Esophagus (tissue), 2 donors: ENCODE results near the gene ADNP2. TPM values are rescaled to one million over a fixed set of nuclear protein-coding genes. Genes with fewer than 3 reads are reported as not detected.

Source experiments
- H3K27ac ChIP-seq, 2 donors: one replicate each; pipeline ENCODE4 v1.5.1; 2013; ENCODE audit warnings: low read depth in 2 of 2, mild to moderate bottlenecking in 2 of 2, inconsistent platforms in 1 of 2, low read length in 1 of 2, moderate library complexity in 1 of 2
- H3K27me3 ChIP-seq, 2 donors: one replicate each; pipeline ENCODE4 v1.6.1; 2013; ENCODE audit warnings: low read length in 2 of 2, control low read depth in 1 of 2, mild to moderate bottlenecking in 1 of 2; ENCODE audit not compliant: insufficient read depth in 2 of 2, control insufficient read depth in 1 of 2
- H3K36me3 ChIP-seq, 2 donors: one replicate each; pipeline ENCODE4 v1.6.1; 2013; ENCODE audit warnings: low read length in 1 of 2; ENCODE audit not compliant: control insufficient read depth in 2 of 2, insufficient read depth in 2 of 2
- H3K4me1 ChIP-seq, 2 donors: one replicate each; pipeline ENCODE4 v1.6.1; 2013; ENCODE audit warnings: low read length in 1 of 2; ENCODE audit not compliant: control insufficient read depth in 2 of 2, insufficient read depth in 2 of 2
- H3K4me3 ChIP-seq, 2 donors: one replicate each; pipeline ENCODE4 v1.5.1; 2013; ENCODE audit warnings: low read length in 2 of 2, mild to moderate bottlenecking in 2 of 2, low read depth in 1 of 2, moderate library complexity in 1 of 2
- H3K9me3 ChIP-seq, 2 donors: one replicate each; pipeline ENCODE4 v1.6.1; 2013; ENCODE audit warnings: mild to moderate bottlenecking in 2 of 2, low read depth in 1 of 2, low read length in 1 of 2, moderate library complexity in 1 of 2; ENCODE audit not compliant: control insufficient read depth in 2 of 2, insufficient read depth in 1 of 2
- WGBS, 2 donors: extraction: QIAGEN DNeasy Blood & Tissue Kit; methylation state at CpG; one replicate each; pipeline ENCODE4 v1.1.7; 2013; 5-methylcytosine and 5-hydroxymethylcytosine counted together
- polyA plus RNA-seq, 2 donors: library from polyadenylated mRNA; stranded (reverse); fragments of 200-250 nt; gene quantifications; one replicate each; pipeline ENCODE4 v1.2.3, GENCODE V29; 2013
- donor health status: healthy with polysubstance abuse.
- donor health status: Bipolar disorder and iron deficiency.

ADNP2 gene
- polyA plus RNA-seq, 2 donors = 4.6 to 6.2 TPM

DNA sequence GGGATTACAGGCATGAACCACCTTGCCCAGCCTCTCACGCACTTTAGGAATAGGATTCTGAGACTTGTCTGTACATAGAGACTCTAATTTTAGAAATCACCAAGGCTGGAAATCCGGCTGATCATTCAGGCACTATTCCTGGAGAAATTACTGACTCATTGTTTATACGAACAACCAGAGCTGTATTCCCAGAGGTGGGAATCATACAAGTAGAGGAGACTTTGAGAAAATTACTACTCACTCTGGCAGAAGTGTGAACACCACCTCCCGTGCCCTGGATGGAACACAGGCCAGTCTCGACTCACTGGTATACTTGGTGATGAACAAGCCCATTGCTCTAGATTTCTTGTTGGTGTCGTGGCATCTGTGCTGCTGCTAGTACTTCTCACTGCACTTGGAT, 5.8 kb upstream of the ADNP2 start:
- peaks cover 0 to 2% of the 10 kb centered on the region in 2 donors for H3K4me1 ChIP-seq
- H3K4me3 ChIP-seq = no peak overlapping the region
- WGBS, 2 donors = 53 to 64% methylated on average over 6 of the region's 6 CpGs
- H3K36me3 ChIP-seq = no peaks in the 10 kb centered on the region
- no peaks in the 10 kb centered on the region for H3K27me3 ChIP-seq
- H3K9me3 ChIP-seq = no peaks in the 10 kb centered on the region
- H3K27ac ChIP-seq = peak overlapping the region in 1 of 2 donors; percentile 17

DNA sequence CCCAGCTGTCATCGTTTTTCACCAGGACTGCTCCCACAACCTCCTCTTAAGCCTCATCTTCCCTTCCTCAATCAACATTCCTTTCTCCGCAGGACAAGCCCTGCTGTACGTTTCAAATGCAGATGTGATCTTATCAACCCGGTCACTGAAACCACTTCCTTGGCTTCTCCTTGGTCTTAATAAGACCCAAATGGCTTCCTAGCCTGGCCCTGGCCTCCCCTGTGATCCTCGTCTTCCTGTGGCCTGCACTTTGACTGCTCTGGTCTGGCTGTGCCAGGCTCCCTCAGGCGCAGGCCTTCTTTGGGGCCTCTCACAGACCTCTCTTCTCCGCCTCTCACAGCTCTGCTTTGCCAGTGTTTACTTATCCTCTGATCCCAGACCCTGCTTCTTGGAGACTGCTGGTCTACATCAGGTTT, 4.7 kb upstream of the ADNP2 start:
- Histone ChIP-seq H3K27ac (peak overlapping the region in 1 of 2 donors; percentile 8), H3K4me3 (no peak overlapping the region), H3K27me3 (no peaks in the 10 kb centered on the region), H3K9me3 (peaks cover 0 to 2% of the 10 kb centered on the region in 2 donors), H3K36me3 (no peaks in the 10 kb centered on the region), H3K4me1 (peaks cover 0 to 2% of the 10 kb centered on the region in 2 donors)
- WGBS, 2 donors = 56 to 60% methylated on average over 7 of the region's 7 CpGs

DNA sequence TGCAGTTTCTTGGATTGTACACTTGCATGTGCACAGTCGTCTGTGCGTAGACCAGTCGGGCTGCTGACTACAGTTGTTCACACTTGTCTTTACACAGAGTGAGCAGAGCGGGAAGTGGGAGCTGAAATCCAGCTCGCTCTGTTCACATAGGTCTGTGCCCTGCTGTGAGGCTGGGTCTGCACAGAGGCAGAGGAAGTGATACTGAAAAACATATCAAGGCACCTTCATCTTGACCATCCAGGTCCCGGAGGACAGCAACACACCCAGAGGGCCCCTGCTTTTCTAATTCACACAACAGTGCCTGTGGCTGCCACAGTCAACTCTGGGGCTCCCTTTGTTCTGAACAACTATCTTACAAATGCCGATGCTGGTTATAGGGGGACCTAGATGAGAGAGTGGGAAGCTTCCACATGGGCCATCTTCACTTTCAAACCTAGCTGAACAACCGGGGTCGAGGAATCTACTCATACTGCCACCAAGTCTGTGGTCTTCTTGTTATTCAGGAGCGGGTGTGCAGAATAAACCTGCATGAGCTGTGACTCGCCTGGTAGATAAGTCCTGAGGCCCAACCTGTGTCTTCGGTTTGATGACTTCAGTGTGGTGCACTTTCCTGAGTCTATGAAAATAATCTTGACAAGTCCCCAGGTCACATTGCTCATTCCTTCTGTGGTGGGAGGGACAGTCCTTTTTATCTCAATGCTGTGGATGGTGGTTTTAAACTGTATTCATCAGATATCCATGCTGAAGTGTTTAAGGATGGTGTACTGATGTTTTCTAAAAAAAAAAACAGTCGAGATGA, 3.5 kb upstream of the ADNP2 start:
- Histone ChIP-seq H3K27ac (no peak overlapping the region), H3K27me3 (no peaks in the 10 kb centered on the region), H3K9me3 (peaks cover 0 to 2% of the 10 kb centered on the region in 2 donors), H3K4me1 (peaks cover 2% of the 10 kb centered on the region in 2 donors), H3K36me3 (no peaks in the 10 kb centered on the region), H3K4me3 (no peak overlapping the region)
- WGBS, 2 donors = 81 to 84% methylated on average over 13 of the region's 13 CpGs

DNA sequence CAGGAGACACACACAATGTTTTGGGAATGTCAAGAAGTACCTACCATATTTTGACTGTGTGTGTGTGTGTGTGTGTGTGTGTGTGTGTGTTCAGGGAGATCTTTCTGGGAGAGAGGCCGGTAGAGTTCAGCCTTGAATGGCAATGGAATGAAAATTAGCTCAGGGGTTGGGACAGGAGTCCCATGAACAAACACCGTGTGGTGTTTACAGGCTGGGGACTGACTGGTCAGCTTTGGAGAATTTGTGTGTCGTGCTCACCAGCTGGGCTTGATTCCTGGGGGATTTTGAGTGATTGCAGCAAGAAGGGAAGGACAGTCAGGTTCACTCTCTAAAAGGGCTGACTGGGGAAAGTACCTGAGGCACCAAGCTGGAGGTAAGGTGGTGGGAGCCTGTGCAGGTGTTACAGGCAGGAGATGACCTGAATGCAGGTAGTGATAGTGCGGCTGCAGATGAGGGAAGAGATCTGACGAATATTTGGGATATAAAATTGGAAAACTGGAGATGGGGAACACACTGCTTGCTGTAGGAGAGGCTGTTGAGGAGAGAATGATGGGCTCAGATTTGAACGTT, 2.5 kb upstream of the ADNP2 start:
- 39 to 58% methylated on average over 6 of the region's 6 CpGs for WGBS, 2 donors
- Histone ChIP-seq H3K36me3 (no peaks in the 10 kb centered on the region), H3K27ac (peak overlapping the region in 1 of 2 donors; percentile 19), H3K9me3 (peaks cover 0 to 2% of the 10 kb centered on the region in 2 donors), H3K27me3 (no peaks in the 10 kb centered on the region), H3K4me3 (no peak overlapping the region), H3K4me1 (peaks cover 2% of the 10 kb centered on the region in 2 donors)

DNA sequence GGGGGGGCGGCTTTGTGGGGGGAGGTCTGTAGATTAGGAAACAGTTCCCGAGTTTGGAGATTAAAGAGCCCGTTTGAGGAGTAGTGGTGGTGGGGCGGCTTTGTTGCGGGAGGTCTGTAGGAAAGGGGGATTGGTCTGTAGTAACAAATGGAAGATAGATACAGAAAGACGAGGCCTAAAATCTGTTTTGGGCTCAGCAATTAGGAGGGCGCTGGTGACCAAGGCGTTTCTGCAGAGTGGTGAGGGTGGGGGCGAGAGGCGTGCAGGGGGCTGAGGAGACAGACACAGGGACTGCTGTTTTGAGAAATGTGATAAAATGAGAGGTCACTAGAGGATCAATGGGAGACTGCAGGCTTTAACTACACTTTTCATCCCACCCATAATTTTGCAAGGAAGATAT, 1.6 kb upstream of the ADNP2 start:
- no peaks in the 10 kb centered on the region for H3K36me3 ChIP-seq
- H3K27ac ChIP-seq = peak overlapping the region in 1 of 2 donors; percentile 40
- H3K4me3 ChIP-seq = no peak overlapping the region
- H3K4me1 ChIP-seq = peaks cover 2% of the 10 kb centered on the region in 2 donors
- H3K9me3 ChIP-seq = peaks cover 0 to 2% of the 10 kb centered on the region in 2 donors
- no peaks in the 10 kb centered on the region for H3K27me3 ChIP-seq
- 72 to 74% methylated on average over 10 of the region's 10 CpGs for WGBS, 2 donors

DNA sequence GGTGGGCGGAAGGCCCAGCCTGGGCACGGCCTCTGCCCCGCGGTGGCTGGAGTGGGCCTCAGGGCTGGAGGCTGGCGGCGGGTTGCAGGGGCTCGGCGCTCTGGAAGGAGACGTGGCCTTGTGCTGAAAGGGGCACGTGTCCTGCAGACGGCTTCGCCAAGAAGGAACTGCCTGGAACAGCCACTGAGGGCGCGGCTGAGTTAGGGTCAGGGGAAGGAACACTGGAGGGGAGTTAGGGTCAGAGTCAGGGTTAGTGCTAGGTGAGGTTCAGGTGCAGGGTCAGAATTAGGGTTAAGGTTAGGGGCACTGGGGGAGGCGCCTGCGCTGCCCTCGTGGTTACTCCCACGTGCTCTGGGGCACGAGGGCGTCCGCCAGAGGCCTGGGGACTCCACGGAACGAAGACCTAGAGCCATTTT, 933 bp upstream of the ADNP2 start:
- Histone ChIP-seq H3K9me3 (peaks cover 0 to 2% of the 10 kb centered on the region in 2 donors), H3K27me3 (no peaks in the 10 kb centered on the region), H3K36me3 (no peaks in the 10 kb centered on the region), H3K27ac (peak overlapping the region in 1 of 2 donors; percentile 58), H3K4me1 (peaks cover 2% of the 10 kb centered on the region in 2 donors), H3K4me3 (no peak overlapping the region)
- 92 to 95% methylated on average over 23 of the region's 23 CpGs for WGBS, 2 donors

DNA sequence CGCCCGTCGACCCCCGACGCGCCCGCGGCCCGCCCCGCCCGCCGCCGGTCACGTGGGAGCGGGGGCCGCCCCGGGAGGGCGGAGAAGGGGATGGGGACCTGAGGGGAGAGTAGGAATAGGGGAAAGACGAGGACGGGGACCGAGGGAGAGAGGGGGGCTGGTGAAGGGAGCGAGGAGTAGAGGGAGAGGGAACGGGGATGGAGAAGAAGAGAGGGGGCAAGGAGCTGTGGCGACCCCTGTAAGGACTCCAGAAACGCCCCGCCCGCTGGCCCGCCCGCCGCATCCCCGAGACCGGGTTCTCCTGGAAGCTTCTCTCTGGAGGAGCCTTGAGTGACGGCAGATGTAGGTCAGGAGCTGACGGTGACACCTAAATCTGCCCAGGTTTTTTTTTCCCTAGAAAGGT, 615 bp downstream of the ADNP2 start:
- WGBS, 2 donors = 1% methylated on average over 28 to 34 of the region's 34 CpGs
- H3K36me3 ChIP-seq = no peaks in the 10 kb centered on the region
- H3K27ac ChIP-seq = peak overlapping the region; percentile 93 to 97
- H3K27me3 ChIP-seq = no peaks in the 10 kb centered on the region
- H3K4me3 ChIP-seq = peak overlapping the region; percentile 87 to 95
- H3K9me3 ChIP-seq = peaks cover 0 to 2% of the 10 kb centered on the region in 2 donors
- peaks cover 0 to 2% of the 10 kb centered on the region in 2 donors for H3K4me1 ChIP-seq

DNA sequence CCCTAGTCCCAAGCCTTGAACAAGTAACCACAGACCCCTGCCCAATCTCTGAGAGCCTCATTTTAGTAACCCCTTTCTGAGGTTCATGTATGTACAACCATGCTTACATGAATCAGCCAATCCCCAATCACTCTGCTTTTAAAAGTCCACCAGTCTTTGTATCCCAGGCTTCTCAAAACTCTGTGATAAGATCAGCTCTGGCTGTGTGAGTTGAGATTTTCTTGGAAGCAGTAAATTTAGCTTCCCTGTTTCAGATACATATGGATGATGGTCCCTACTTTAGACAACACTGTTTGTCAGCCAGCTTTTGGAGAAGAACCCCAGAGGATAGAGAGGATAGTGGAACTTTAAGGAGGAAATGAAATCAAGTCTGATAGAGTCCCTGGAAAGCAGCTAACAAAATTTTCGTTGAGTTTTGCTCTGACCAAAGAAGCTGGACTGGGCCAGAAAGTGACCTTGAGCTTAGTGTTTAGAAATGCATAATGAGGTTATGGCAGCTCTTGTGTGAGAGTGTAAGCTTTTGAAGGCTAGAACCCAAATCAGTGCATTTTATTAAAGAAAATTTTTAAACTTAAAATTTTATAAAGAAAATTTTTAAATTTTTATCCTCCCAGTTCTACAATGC, 3.7 kb downstream of the ADNP2 start:
- 18 to 36% methylated on average over 1 of the region's 1 CpG for WGBS, 2 donors
- H3K4me1 ChIP-seq = peaks cover 0 to 2% of the 10 kb centered on the region in 2 donors

DNA sequence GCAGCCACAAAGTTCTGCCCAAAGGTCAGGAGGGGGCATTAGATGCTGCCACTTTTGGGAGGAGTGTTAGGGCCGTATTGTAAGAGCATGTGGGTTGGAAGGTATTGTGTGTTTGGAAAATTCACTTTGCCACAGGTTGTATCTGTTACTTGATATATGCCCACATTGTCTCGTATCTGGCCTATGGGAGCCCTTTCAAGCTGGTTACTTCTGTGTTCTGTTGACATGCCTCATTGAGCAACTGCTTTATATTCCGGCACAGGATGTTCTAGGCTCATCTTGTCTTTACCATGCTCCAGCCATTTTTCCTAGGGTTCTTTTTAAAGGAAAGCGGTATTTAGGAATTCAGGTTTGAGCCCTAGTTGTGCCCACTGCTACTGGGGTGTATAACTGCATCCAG, 6.0 kb downstream of the ADNP2 start:
- Histone ChIP-seq H3K4me1 (peaks cover 0 to 2% of the 10 kb centered on the region in 2 donors), H3K27ac (no peak overlapping the region), H3K27me3 (no peaks in the 10 kb centered on the region), H3K9me3 (no peaks in the 10 kb centered on the region), H3K36me3 (peaks cover 0 to 5% of the 10 kb centered on the region in 2 donors), H3K4me3 (no peak overlapping the region)
- 93 to 96% methylated on average over 4 of the region's 4 CpGs for WGBS, 2 donors

More for the DNA sequence above, 3.7 kb downstream of the ADNP2 start:
- no peaks in the 10 kb centered on the region for H3K27me3 ChIP-seq
- peaks cover 0 to 2% of the 10 kb centered on the region in 2 donors for H3K9me3 ChIP-seq
- no peak overlapping the region for H3K27ac ChIP-seq
- no peaks in the 10 kb centered on the region for H3K36me3 ChIP-seq
- H3K4me3 ChIP-seq = no peak overlapping the region
